Ascending aorta (tissue), 2 donors: ENCODE data around the gene PTGES3. TPM values are rescaled to one million over a fixed set of nuclear protein-coding genes. Genes with fewer than 3 reads are reported as not detected.

Source experiments
- DNase-seq, 2 donors: peaks; one replicate each; pipeline ENCODE4 v3.0.0-alpha.2; 2019; ENCODE audit warnings: low spot score in 2 of 2
- H3K27ac ChIP-seq, 2 donors: fragments of 200-600 bp; sonication (generic); one replicate each; pipeline ENCODE4 v1.5.1; 2016 to 2017; ENCODE audit warnings: mild to moderate bottlenecking in 1 of 2
- H3K27me3 ChIP-seq: fragments of 200-600 bp; sonication (generic); one replicate; pipeline ENCODE4 v1.5.1; 2017
- H3K36me3 ChIP-seq, 2 donors: fragments of 200-600 bp; sonication (generic); one replicate each; pipeline ENCODE4 v1.5.1; 2016
- H3K4me1 ChIP-seq, 2 donors: fragments of 200-600 bp; sonication (generic); one replicate each; pipeline ENCODE4 v1.5.1; 2016 to 2017; ENCODE audit warnings: mild to moderate bottlenecking in 1 of 2
- H3K4me3 ChIP-seq, 2 donors: fragments of 200-600 bp; sonication (generic); one replicate each; pipeline ENCODE4 v1.5.1; 2016 to 2017; ENCODE audit warnings: mild to moderate bottlenecking in 1 of 2
- H3K9me3 ChIP-seq, 2 donors: fragments of 200-600 bp; sonication (generic); one replicate each; pipeline ENCODE4 v1.5.1; 2016
- CTCF ChIP-seq, 3 experiments: fragments of 200-600 bp in 2 of 3; fragments of 450-650 bp in 1 of 3; sonication (generic) in 2 of 3; IDR thresholded peaks; one replicate each; pipeline ENCODE4 v1.5.1; 2016 to 2019; ENCODE audit warnings: antibody characterized with exemption in 3 of 3, mild to moderate bottlenecking in 1 of 3, moderate library complexity in 1 of 3
- intact Hi-C: fragments of 100-400 bp; cut with DNase I; formaldehyde crosslinking; loops from one replicate; pipeline ENCODE4 v1.15.1; 2023
- total RNA-seq: library from RNA; depleted of rRNA; stranded (reverse); fragments of >200 nt; gene quantifications from one replicate; pipeline ENCODE4 v1.1.0, GENCODE V29; 2016

The PTGES3 gene
- total RNA-seq, 1 donor from 2014 or later: 62.2 TPM

GRCh38 chr12:56721216-56721615 lies 33.1 kb upstream of the PTGES3 start:
- no peak for DNase-seq

GRCh38 chr12:56720731-56721151 lies 32.7 kb upstream of the PTGES3 start:
- intact Hi-C loops: loop anchor here (1.0 kb wide), 1 partner anchor 30 kb away; no protein-coding TSS in a partner anchor
- no peak for TF ChIP-seq CTCF (IDR thresholded peaks at IDR 0.05)
- Histone ChIP-seq H3K27me3 (no peaks in the 10 kb centered on the region), H3K27ac (peak overlapping the region; percentile 3 to 14), H3K4me3 (no peak overlapping the region), H3K4me1 (peaks cover 0 to 32% of the 10 kb centered on the region in 2 donors), H3K9me3 (no peaks in the 10 kb centered on the region), H3K36me3 (peaks cover 7 to 27% of the 10 kb centered on the region in 2 donors)
- no peak for DNase-seq

More at GRCh38 chr12:56721216-56721615, 33.1 kb upstream of the PTGES3 start:
- Histone ChIP-seq H3K27me3 (no peaks in the 10 kb centered on the region), H3K4me1 (peaks cover 0 to 32% of the 10 kb centered on the region in 2 donors), H3K4me3 (no peak overlapping the region), H3K27ac (peak overlapping the region; percentile 3 to 14), H3K9me3 (no peaks in the 10 kb centered on the region), H3K36me3 (peaks cover 7 to 22% of the 10 kb centered on the region in 2 donors)
- intact Hi-C loops: loop anchor here (1.0 kb wide), 1 partner anchor 31 kb away; no protein-coding TSS in a partner anchor
- no peak for TF ChIP-seq CTCF (IDR thresholded peaks at IDR 0.05)

- peaks cover 21 to 41% of the 10 kb centered on the region in 2 donors for H3K36me3 ChIP-seq
- intact Hi-C loops: no loop called here
- no peak overlapping the region for H3K4me3 ChIP-seq
- H3K27ac ChIP-seq: peak overlapping the region in 1 of 2 donors; percentile 7
- no peaks in the 10 kb centered on the region for H3K27me3 ChIP-seq
- no peak for TF ChIP-seq CTCF (IDR thresholded peaks at IDR 0.05)
- no peaks in the 10 kb centered on the region for H3K9me3 ChIP-seq
- no peak for DNase-seq
- peaks cover 0 to 32% of the 10 kb centered on the region in 2 donors for H3K4me1 ChIP-seq
These were observed 31.0 kb upstream of the PTGES3 start for GRCh38 chr12:56719056-56719455.

GRCh38 chr12:56718636-56719035 lies 30.6 kb upstream of the PTGES3 start:
- Histone ChIP-seq H3K36me3 (peaks cover 25 to 45% of the 10 kb centered on the region in 2 donors), H3K27ac (peak overlapping the region in 1 of 2 donors; percentile 7), H3K27me3 (no peaks in the 10 kb centered on the region), H3K9me3 (no peaks in the 10 kb centered on the region), H3K4me3 (no peak overlapping the region), H3K4me1 (peaks cover 0 to 32% of the 10 kb centered on the region in 2 donors)
- no peak for TF ChIP-seq CTCF (IDR thresholded peaks at IDR 0.05)
- intact Hi-C loops: no loop called here
- DNase-seq: no peak

- Histone ChIP-seq H3K9me3 (no peaks in the 10 kb centered on the region), H3K27ac (no peak overlapping the region), H3K27me3 (no peaks in the 10 kb centered on the region), H3K4me3 (no peak overlapping the region), H3K4me1 (peaks cover 0 to 30% of the 10 kb centered on the region in 2 donors), H3K36me3 (peaks cover 30 to 50% of the 10 kb centered on the region in 2 donors)
- DNase-seq: no peak
- intact Hi-C loops: no loop called here
- TF ChIP-seq CTCF (IDR thresholded peaks at IDR 0.05): no peak
These were observed 30.1 kb upstream of the PTGES3 start for GRCh38 chr12:56718149-56718548.
